ENCODE measurements around the gene ASPSCR1. TPM values are rescaled to one million over a fixed set of nuclear protein-coding genes. Genes with fewer than 3 reads are reported as not detected.

The ASPSCR1 gene
- 18.2 TPM for polyA plus RNA-seq (2013, experiment 1 of 2)
- polyA plus RNA-seq (2013, experiment 2 of 2) = 18.4 TPM

GRCh38 chr17:81977211-81977808 lies at the start of gene ASPSCR1:
Gene ASPSCR1 (plus strand): TSS chr17:81977629. CDS start chr17:81977647, 18 bp downstream.
- H3K4me2 ChIP-seq (ENCODE audit: low read length, poor library complexity, severe bottlenecking) = peak within 1 kb of the TSS; percentile 75
- peak within 1 kb of the TSS; percentile 98 for H2BK15ac ChIP-seq (ENCODE audit: low read depth, poor library complexity, severe bottlenecking)
- H3K27me3 ChIP-seq (ENCODE audit: control insufficient read depth in 1 of 2, insufficient read depth in 1 of 2, low read length in 2 of 2) = peaks cover 0 to 6% of the 10 kb centered on the region in 2 experiments
- H2AFZ ChIP-seq (ENCODE audit: low read depth, low read length) = peak within 1 kb of the TSS; percentile 87
- H2AK5ac ChIP-seq (ENCODE audit: low read length, severe bottlenecking) = peak within 1 kb of the TSS; percentile 9
- peak within 1 kb of the TSS; percentile 99 for H2BK120ac ChIP-seq (ENCODE audit: low read depth, low read length)
- H4K91ac ChIP-seq (ENCODE audit: low read length) = peak within 1 kb of the TSS; percentile 99
- peaks cover 16% of the 10 kb centered on the region for H3K4me1 ChIP-seq (ENCODE audit: control insufficient read depth, insufficient read depth, low read depth, low read length)
- DNase-seq = peak; percentile 89
- H3K36me3 ChIP-seq (ENCODE audit: control insufficient read depth in 1 of 2, insufficient read depth in 2 of 2, low read depth in 1 of 2, low read length in 2 of 2) = peaks cover 19 to 20% of the 10 kb centered on the region in 2 experiments
- H3K27ac ChIP-seq (ENCODE audit: low read length, poor library complexity, severe bottlenecking) = no peak within 1 kb of the TSS
- peaks cover 5% of the 10 kb centered on the region for H3K9me3 ChIP-seq (ENCODE audit: control insufficient read depth, low read length)
- H3K4ac ChIP-seq (ENCODE audit: low read depth in 1 of 2, low read length in 2 of 2) = peak within 1 kb of the TSS; percentile 90 to 94
- H4K8ac ChIP-seq (ENCODE audit: low read length) = peak within 1 kb of the TSS; percentile 95
- WGBS = under 1% methylated on average over 63 of the region's 76 CpGs
- H2BK5ac ChIP-seq (ENCODE audit: low read depth, low read length, poor library complexity, severe bottlenecking) = peak within 1 kb of the TSS; percentile 100
- peak within 1 kb of the TSS; percentile 94 for H3K9ac ChIP-seq (ENCODE audit: low read length)
- peak within 1 kb of the TSS in 1 of 2 experiments; percentile 6 for H3K23ac ChIP-seq (ENCODE audit: low read length in 2 of 2)
- H3K18ac ChIP-seq (ENCODE audit: low read depth in 1 of 2, low read length in 2 of 2) = peak within 1 kb of the TSS; percentile 93 to 98
- H3K4me3 ChIP-seq (ENCODE audit: insufficient read depth in 1 of 2, low read depth in 1 of 2, low read length in 2 of 2) = peak within 1 kb of the TSS; percentile 86 to 89
- peak within 1 kb of the TSS in 1 of 2 experiments; percentile 95 for H3K14ac ChIP-seq (ENCODE audit: low read length in 2 of 2)
- H2BK12ac ChIP-seq (ENCODE audit: low read length in 2 of 2) = peak within 1 kb of the TSS; percentile 24 to 61
- H3K79me1 ChIP-seq (replicated peaks; ENCODE audit: low read length, poor library complexity, severe bottlenecking) = peaks cover 25% of the 10 kb centered on the region

- Histone ChIP-seq H3K9me3 (ENCODE audit: control insufficient read depth, low read length) (no peaks in the 10 kb centered on the region), H2BK12ac (ENCODE audit: low read length in 2 of 2) (peak within 1 kb of the TSS in 1 of 2 experiments; percentile 88), H3K18ac (ENCODE audit: low read depth in 1 of 2, low read length in 2 of 2) (peak within 1 kb of the TSS; percentile 86 to 90), H4K91ac (ENCODE audit: low read length) (peak within 1 kb of the TSS; percentile 77), H3K23ac (ENCODE audit: low read length in 2 of 2) (peak within 1 kb of the TSS; percentile 24 to 91), H2BK5ac (ENCODE audit: low read depth, low read length, poor library complexity, severe bottlenecking) (peak within 1 kb of the TSS; percentile 94), H3K4ac (ENCODE audit: low read depth in 1 of 2, low read length in 2 of 2) (peak within 1 kb of the TSS; percentile 42 to 94), H4K8ac (ENCODE audit: low read length) (peak within 1 kb of the TSS; percentile 70), H3K9ac (ENCODE audit: low read length) (peak within 1 kb of the TSS; percentile 96), H2AFZ (ENCODE audit: low read depth, low read length) (peak within 1 kb of the TSS; percentile 82), H3K4me3 (ENCODE audit: insufficient read depth in 1 of 2, low read depth in 1 of 2, low read length in 2 of 2) (peak within 1 kb of the TSS; percentile 85 to 88), H3K79me1 (replicated peaks; ENCODE audit: low read length, poor library complexity, severe bottlenecking) (peaks cover 6% of the 10 kb centered on the region), H2BK120ac (ENCODE audit: low read depth, low read length) (peak within 1 kb of the TSS; percentile 90), H3K27me3 (ENCODE audit: control insufficient read depth in 1 of 2, insufficient read depth in 1 of 2, low read length in 2 of 2) (peaks cover 0 to 17% of the 10 kb centered on the region in 2 experiments), H3K4me1 (ENCODE audit: control insufficient read depth, insufficient read depth, low read depth, low read length) (peaks cover 57% of the 10 kb centered on the region), H3K4me2 (ENCODE audit: low read length, poor library complexity, severe bottlenecking) (peak within 1 kb of the TSS; percentile 88), H3K14ac (ENCODE audit: low read length in 2 of 2) (peak within 1 kb of the TSS; percentile 65 to 94), H3K36me3 (ENCODE audit: control insufficient read depth in 1 of 2, insufficient read depth in 2 of 2, low read depth in 1 of 2, low read length in 2 of 2) (peaks cover under 1 to 22% of the 10 kb centered on the region in 2 experiments), H2AK5ac (ENCODE audit: low read length, severe bottlenecking) (peak within 1 kb of the TSS; percentile 57), H2BK15ac (ENCODE audit: low read depth, poor library complexity, severe bottlenecking) (peak within 1 kb of the TSS; percentile 94), H3K27ac (ENCODE audit: low read length, poor library complexity, severe bottlenecking) (peak within 1 kb of the TSS; percentile 91)
- DNase-seq = peak; percentile 95
- WGBS = under 1% methylated on average over 82 of the region's 98 CpGs
These were observed 49.5 kb upstream of the ASPSCR1 start, which contains the start of gene MAFG for GRCh38 chr17:81927653-81928543. Gene MAFG (minus strand): TSS chr17:81927735. CDS start chr17:81923185, 4,550 bp downstream.

GRCh38 chr17:81928544-81929252 lies 48.7 kb upstream of the ASPSCR1 start:
- peak overlapping the region; percentile 84 for H2BK120ac ChIP-seq (ENCODE audit: low read depth, low read length)
- H3K4me2 ChIP-seq (ENCODE audit: low read length, poor library complexity, severe bottlenecking) = peak overlapping the region; percentile 82
- H3K14ac ChIP-seq (ENCODE audit: low read length in 2 of 2) = peak overlapping the region in 1 of 2 experiments; percentile 94
- WGBS = 49% methylated on average over 44 of the region's 44 CpGs
- H2AK5ac ChIP-seq (ENCODE audit: low read length, severe bottlenecking) = peak overlapping the region; percentile 57
- H3K23ac ChIP-seq (ENCODE audit: low read length in 2 of 2) = peak overlapping the region in 1 of 2 experiments; percentile 91
- H3K4me1 ChIP-seq (ENCODE audit: control insufficient read depth, insufficient read depth, low read depth, low read length) = peaks cover 51% of the 10 kb centered on the region
- peak overlapping the region; percentile 77 for H4K91ac ChIP-seq (ENCODE audit: low read length)
- peak overlapping the region; percentile 78 to 88 for H3K4me3 ChIP-seq (ENCODE audit: insufficient read depth in 1 of 2, low read depth in 1 of 2, low read length in 2 of 2)
- no peaks in the 10 kb centered on the region for H3K9me3 ChIP-seq (ENCODE audit: control insufficient read depth, low read length)
- H3K27ac ChIP-seq (ENCODE audit: low read length, poor library complexity, severe bottlenecking) = no peak overlapping the region
- peaks cover 10% of the 10 kb centered on the region for H3K79me1 ChIP-seq (replicated peaks; ENCODE audit: low read length, poor library complexity, severe bottlenecking)
- peaks cover 0 to 17% of the 10 kb centered on the region in 2 experiments for H3K27me3 ChIP-seq (ENCODE audit: control insufficient read depth in 1 of 2, insufficient read depth in 1 of 2, low read length in 2 of 2)
- peak overlapping the region; percentile 70 for H4K8ac ChIP-seq (ENCODE audit: low read length)
- H3K4ac ChIP-seq (ENCODE audit: low read depth in 1 of 2, low read length in 2 of 2) = peak overlapping the region; percentile 6 to 93
- DNase-seq = peak; percentile 18
- H3K36me3 ChIP-seq (ENCODE audit: control insufficient read depth in 1 of 2, insufficient read depth in 2 of 2, low read depth in 1 of 2, low read length in 2 of 2) = peaks cover 0 to 29% of the 10 kb centered on the region in 2 experiments
- peak overlapping the region; percentile 79 for H3K9ac ChIP-seq (ENCODE audit: low read length)
- H3K18ac ChIP-seq (ENCODE audit: low read depth in 1 of 2, low read length in 2 of 2) = peak overlapping the region; percentile 49 to 90
- peak overlapping the region; percentile 82 for H2AFZ ChIP-seq (ENCODE audit: low read depth, low read length)
- H2BK12ac ChIP-seq (ENCODE audit: low read length in 2 of 2) = peak overlapping the region in 1 of 2 experiments; percentile 88
- H2BK15ac ChIP-seq (ENCODE audit: low read depth, poor library complexity, severe bottlenecking) = no peak overlapping the region
- H2BK5ac ChIP-seq (ENCODE audit: low read depth, low read length, poor library complexity, severe bottlenecking) = no peak overlapping the region

All from mesenchymal stem cell (in vitro differentiated cells and primary cell).